WI38 (cell line): Measurements from ENCODE around the gene CCDC102B.
"Not testable (repeated sequence)": the region's sequence is repeated elsewhere in the genome, so short reads cannot be mapped to it uniquely, and the experiment has no call there.

Experiments used
- H3K4me3 ChIP-seq: 2 replicates; pipeline ENCODE4 v1.5.1; 2011; ENCODE audit warnings: low read depth, mild to moderate bottlenecking, control low read depth, low read length
- TF ChIP-seq, protein P1 (sequence below): IDR thresholded peaks from 2 replicates; pipeline ENCODE4 v1.5.1; 2012; ENCODE audit warnings: low read depth, mild to moderate bottlenecking, control low read depth, low read length

The CCDC102B gene

DNA sequence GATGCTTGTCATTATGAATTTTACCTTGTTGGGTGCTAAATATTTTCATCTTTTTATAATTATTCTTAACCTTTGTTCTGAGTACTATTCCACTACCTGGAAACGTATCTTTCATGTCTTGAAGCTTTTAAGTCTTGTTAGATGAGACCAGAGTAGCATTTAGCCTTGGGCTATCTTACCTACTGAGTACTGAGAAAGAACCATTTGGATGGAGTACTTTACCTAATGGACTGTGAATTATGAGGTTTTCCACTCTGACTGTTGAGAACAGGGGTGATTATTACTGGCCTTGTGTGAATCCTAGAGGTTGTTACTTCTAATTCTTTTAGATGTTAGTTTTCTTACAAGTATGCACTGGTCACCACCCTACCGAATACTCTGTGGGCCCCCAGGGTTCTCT lies 63.5 kb downstream of the CCDC102B start:
- TF ChIP-seq, protein P1, sequence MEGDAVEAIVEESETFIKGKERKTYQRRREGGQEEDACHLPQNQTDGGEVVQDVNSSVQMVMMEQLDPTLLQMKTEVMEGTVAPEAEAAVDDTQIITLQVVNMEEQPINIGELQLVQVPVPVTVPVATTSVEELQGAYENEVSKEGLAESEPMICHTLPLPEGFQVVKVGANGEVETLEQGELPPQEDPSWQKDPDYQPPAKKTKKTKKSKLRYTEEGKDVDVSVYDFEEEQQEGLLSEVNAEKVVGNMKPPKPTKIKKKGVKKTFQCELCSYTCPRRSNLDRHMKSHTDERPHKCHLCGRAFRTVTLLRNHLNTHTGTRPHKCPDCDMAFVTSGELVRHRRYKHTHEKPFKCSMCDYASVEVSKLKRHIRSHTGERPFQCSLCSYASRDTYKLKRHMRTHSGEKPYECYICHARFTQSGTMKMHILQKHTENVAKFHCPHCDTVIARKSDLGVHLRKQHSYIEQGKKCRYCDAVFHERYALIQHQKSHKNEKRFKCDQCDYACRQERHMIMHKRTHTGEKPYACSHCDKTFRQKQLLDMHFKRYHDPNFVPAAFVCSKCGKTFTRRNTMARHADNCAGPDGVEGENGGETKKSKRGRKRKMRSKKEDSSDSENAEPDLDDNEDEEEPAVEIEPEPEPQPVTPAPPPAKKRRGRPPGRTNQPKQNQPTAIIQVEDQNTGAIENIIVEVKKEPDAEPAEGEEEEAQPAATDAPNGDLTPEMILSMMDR = no peak
- H3K4me3 ChIP-seq = no peak overlapping the region

DNA sequence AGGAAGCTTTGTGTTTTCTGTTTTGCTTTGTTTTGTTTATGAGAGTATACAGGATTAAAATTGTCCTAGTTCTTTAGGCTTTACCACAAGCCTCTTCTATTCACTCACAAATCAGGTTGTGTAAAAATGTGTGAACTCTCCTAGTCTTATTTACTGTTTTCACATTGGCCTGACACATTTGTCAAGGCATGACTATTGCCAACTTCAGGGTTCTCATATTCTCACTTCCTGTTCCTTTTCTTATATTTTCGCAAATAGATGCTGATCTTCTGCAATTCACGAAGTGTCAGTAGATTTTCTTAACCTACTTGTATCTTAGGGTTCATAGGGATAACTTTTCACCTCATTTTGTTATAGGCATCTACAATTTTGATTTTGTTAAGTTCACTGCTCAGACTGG lies 67.1 kb downstream of the CCDC102B start:
- TF ChIP-seq, protein P1 = no peak
- no peak overlapping the region for H3K4me3 ChIP-seq

DNA sequence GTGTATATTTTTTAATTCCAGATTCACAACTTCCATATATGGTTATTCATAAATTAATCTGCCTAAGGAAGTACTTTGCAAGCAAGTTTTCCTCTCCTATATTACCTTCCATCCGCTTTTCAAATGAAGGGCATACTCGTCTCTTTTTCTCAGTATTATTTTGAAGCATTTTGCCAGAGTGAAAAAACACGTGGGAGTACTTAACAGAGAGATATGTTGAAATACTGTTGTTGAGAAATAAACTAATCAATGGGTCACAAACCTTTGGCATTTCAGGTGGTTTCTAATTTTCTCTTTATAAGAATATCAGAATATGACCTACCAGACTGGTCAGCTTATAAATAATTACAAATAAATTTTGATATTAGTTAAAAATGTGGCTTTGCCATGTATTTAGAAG lies 67.6 kb downstream of the CCDC102B start:
- TF ChIP-seq, protein P1 = no peak

DNA sequence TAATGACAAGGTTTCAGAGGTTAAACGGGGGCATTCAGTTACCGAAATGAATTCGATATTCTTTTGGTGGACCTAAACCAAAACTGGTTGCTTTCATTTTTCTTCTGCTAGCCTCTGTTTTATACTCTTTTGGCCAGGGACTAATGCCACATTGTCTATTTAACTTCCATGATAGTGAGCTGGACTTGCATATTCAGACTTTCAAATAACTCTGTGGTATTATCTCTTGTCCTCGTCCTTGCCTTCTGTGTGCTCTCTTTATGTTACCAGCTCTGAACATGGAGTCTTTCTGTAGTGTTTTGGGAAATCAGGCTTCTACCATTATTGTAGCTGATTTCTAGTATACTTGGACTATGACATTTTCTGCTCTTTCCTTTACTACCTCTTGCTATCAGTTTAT lies 75.1 kb downstream of the CCDC102B start:
- no peak overlapping the region for H3K4me3 ChIP-seq
- TF ChIP-seq, protein P1 = no peak

More for the DNA sequence above, 67.6 kb downstream of the CCDC102B start:
- H3K4me3 ChIP-seq = no peak overlapping the region

DNA sequence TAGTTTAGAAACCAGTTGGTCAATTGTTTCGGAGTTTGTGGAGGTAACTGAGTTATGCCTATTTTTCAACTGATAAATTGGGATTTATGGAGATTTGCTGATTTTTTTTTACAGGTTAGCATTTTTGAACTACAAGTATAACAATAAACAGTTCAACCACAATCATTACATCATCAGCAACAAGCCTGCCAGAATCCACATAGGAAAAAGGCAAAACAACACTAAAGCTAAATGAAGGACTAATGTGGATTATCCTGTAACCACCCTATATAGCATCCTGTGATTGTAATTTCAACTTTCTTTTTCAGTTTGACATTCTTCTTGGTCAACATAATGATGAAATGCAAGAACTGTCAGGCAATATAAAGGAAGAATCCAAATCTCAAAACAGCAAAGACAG lies 76.5 kb downstream of the CCDC102B start:
- TF ChIP-seq, protein P1 = no peak
- no peak overlapping the region for H3K4me3 ChIP-seq

DNA sequence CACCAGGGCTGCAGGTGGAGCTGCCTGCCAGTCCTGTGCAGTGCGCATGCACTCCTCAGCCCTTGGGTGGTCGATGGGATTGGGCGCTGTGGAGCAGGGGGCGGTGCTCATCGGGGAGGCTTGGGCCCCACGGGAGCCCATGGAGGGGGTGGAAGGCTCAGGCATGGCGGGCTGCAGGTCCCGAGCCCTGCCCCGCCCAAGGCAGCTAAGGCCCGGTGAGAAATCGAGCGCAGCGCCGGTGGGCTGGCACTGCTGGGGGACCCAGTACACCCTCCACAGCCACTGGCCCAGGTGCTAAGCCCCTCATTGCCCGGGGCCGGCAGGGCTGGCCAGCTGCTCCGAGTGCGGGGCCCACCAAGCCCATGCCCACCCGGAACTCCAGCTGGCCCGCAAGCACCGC lies 82.1 kb downstream of the CCDC102B start:
- not testable (repeated sequence) for H3K4me3 ChIP-seq

DNA sequence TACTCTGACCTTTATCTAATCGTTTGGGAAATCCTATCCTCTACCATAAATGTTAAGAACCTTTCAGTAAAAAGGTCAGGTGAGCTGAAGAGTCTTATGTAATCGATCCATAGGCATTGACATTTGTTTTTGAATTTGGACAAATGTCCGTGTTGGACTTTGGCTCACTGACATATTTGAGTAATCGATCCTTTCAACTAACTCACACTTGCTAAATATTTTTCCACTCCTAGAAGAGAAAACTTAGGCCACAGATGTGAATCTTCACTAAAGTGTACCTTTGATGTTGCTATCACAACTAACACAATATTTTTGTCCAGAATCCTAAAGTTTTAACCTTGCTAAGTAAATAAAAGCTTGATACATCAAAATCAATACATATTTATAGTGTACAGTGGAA lies 89.5 kb downstream of the CCDC102B start:
- H3K4me3 ChIP-seq = no peak overlapping the region
- TF ChIP-seq, protein P1 = no peak

DNA sequence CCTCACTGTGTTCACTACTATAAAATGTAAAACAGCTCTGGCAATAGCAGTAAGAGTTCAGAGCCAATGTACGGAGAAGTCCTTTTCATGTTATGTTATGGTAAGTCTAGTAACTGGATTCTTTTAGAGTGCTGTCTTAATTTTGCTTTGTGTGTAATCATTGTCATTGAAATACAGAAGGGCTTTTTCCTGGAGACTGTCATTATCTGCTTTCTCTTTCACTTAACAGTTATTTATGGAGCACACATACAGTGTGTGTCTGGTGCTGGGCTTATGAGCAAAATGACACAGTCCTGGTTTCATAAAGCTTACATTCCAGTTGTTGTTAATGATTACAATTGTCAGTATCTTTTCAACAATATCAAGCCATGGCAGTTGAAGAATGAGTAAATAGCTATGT lies 95.5 kb downstream of the CCDC102B start:
- TF ChIP-seq, protein P1 = no peak
- no peak overlapping the region for H3K4me3 ChIP-seq
